Measurements from ENCODE around the gene FAH.

DNA sequence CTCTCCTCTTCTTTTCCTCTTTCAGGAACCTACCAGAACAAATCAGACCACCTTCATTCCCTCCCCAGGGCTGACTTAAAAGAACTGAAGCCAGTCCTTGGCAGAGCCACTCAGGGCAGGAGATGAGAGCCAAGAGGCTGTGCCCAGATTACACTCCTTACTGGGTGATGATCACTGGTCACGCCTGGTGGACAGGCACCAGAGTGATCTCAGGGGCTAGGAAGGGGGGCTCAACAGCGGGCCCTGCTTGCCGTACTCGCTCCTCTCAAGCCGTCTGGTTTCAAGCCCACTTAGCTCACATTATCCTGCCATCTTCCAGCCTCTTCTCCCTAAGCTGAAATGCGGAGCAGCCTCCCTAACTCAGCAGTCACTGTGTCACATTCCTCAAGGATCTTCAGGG, 1.7 kb upstream of the FAH start:
- TF ChIP-seq, protein P1, sequence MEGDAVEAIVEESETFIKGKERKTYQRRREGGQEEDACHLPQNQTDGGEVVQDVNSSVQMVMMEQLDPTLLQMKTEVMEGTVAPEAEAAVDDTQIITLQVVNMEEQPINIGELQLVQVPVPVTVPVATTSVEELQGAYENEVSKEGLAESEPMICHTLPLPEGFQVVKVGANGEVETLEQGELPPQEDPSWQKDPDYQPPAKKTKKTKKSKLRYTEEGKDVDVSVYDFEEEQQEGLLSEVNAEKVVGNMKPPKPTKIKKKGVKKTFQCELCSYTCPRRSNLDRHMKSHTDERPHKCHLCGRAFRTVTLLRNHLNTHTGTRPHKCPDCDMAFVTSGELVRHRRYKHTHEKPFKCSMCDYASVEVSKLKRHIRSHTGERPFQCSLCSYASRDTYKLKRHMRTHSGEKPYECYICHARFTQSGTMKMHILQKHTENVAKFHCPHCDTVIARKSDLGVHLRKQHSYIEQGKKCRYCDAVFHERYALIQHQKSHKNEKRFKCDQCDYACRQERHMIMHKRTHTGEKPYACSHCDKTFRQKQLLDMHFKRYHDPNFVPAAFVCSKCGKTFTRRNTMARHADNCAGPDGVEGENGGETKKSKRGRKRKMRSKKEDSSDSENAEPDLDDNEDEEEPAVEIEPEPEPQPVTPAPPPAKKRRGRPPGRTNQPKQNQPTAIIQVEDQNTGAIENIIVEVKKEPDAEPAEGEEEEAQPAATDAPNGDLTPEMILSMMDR (IDR thresholded peaks at IDR 0.05) = no peak
- no peak for TF ChIP-seq POLR2AphosphoS5 (IDR thresholded peaks at IDR 0.05)
